Superior temporal gyrus (tissue), 1 donor: ENCODE results near the gene BZW1.
"Not testable (repeated sequence)": the region's sequence is repeated elsewhere in the genome, so short reads cannot be mapped to it uniquely, and the experiment has no call there.

Experiments
- DNase-seq: peaks from one replicate; pipeline ENCODE4 v3.0.0-alpha.2; 2016; ENCODE audit errors: extremely low spot score

BZW1 gene

DNA sequence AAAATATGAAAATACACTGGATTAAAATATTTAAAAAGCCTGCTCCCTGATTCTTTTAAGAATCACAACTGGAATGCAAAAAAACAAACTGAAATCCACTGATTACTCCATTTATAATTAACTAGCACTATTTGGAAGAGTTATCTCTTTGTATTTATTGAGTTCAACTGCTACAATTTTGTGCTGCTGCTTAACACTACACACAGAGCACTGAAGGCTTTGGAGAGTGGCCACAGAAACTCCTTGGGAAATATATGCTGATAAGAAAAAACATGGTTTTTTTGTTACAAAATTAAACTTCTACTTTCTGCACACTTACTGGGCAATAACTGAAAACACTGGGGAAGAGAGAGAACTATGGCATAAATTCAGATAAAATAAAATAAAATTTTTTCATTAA, 19.8 kb upstream of the BZW1 start:
- DNase-seq = no peak

DNA sequence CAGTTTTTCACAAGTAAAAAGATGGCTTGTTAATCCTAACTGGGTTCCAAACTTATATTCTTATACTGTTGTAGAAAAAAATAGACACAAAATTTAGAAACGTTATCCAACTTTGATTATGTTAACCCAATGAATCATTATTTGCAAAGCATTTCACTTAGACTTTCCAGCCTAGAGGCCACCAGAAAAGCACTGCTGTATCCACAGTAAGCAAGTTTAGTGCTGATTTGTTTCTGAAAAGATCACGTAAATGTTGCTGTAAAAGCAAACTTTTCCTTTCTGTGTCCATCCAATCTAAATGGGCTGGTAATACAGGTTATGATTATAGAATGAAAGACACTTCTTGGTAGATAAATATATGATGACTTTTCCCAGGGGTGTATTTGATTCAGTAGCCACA, 17.6 kb upstream of the BZW1 start:
- DNase-seq = no peak

DNA sequence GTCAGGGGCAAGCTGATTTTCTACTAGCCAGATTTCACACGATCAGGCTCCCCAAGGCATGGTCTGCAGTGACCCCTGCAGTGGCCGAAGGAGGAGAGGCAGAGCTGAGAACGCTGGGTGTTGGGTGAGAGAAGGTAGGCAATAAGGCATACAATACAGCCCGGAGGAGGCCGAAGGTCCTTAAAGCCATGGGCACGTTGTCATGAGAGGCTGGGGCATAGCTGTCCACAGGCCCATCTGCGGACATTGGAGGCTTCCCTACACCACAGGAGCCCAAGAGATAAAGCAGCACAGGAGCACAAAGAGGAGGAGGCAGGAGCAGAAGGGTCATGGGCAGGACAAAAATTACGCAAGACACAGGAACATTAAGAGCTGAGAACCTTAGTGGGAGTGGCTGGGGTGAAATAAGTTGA, 16.7 kb upstream of the BZW1 start:
- DNase-seq = no peak

DNA sequence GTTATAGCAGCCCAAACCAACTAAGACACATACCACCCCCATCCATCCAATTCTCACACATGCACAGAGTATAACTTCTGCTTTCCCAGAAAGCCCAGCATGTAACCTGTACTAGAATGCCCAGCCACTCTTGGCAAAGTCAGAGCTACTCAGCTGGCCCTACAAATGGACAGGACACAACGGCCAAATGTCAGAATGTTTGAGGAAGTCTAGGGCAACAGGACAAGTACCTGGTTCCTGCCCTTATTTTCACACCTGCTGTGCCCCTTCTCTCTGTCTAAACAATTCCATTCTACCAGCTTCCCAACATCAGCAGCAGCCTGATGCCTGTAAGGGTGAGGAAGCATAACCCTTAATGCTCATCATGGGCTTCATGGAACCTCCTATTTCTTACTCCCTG, 15.1 kb upstream of the BZW1 start:
- DNase-seq = no peak

DNA sequence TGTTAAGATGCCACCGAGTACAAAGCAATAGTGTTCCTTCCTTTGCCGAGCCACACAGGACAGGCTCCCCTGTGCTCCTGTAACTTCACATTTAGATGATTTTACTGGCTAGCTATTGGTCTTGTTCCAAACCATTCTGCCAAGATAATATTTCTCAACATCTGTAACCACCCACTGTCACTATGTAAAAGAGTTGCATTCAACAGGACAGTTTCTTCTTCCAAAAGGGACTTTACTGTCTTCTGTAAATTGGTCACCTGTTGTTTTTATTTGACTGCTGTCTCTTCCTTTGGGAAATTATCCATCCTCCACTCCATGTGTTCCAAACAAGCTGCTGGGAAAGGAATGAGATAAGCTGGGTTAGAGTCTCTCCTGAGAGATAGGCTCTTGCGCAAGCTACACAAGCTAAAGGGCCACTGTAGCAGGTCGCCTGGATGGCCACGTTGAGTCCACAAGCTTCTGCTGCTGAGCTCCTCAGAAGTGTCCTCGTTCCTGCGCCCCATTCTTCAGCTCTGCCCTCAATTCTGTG, 14.4 kb upstream of the BZW1 start:
- DNase-seq = no peak

DNA sequence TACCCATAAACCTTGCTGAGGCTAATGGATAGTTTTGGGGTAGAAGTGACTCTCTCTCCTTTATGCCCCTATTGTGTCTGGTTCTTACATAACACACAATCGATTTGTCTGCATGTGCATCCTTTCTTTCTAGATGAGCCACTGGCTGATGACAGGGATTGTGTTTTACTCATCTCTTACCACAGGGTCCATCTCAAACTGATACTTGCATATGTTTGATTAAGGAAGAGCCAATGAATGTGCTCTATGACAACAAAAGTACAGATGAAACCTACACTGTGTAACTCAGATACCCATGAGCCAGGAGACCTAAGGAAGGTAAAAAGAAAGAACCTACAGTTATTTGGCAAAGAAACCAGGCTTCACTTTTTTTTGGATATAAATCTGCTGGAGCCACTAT, 13.2 kb upstream of the BZW1 start:
- DNase-seq = no peak

DNA sequence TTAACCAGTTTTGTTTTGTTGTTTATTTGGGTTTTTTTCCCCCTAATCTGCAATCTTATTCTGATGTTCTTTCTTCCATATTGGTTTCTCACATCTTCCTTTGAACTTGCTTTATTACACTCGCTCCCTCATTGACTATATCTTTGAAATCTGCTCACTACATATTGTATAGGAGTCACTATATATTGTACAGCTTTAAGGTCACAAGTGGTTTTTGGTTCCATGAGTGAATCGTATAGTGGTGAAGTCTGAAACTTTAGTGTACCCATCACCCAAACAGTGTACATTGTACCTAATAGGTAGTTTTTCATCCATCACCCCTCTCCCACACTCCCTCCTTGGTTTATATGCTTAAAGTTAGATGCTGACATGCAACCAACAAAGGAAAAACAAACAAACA, 11.3 kb upstream of the BZW1 start:
- no peak for DNase-seq

DNA sequence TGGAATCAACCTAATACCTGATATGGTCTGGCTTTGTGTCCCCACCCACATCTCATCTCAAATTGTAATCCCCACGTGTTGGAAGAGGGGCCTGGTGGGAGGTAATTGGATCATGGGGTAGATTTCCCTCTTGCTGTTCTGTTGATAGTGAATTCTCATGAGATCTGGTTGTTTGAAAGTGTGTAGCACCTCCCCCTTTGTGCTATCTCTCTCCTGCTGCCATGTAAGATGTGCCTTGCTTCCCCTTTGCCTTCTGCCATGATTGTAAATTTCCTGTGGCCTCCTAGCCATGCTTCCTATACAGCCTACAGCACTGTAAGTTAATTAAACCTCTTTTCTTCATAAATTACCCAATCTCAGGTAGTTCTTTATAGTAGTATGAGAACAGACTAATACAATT, 10.3 kb upstream of the BZW1 start:
- not testable (repeated sequence) for DNase-seq

DNA sequence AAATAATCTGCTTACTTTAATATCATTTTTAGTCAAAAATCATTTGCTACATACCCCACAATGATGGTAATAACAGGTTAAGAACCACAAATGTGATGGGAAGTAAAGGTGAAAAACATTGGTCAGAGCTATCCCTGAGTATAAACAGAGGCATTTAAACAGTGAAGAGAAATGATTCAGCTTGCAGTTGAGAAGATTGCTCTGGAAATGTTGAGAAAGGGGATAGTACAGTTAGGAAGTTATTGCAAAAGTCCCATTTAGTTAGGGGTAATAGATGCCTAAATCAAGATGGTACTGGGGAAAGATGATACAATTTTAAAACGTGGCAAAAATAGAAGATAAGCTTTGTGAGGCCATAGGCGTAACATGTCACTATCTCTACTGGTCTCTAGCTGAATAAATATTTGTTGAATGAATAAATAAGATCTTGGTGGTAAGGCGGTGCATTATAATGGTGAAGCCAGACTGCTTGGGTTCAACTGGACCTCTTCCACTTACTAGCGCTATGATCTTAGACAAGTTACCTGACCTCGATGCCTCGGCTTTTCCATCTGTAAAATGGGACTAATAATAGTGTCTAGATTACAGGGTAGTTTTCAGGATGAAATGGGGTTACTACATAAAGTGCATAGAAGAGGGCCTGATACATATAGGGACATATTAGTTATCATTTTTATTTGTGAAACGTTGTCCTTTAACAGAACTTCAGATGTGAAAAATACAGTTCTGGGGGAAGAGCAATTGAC, 2.0 kb upstream of the BZW1 start:
- no peak for DNase-seq

DNA sequence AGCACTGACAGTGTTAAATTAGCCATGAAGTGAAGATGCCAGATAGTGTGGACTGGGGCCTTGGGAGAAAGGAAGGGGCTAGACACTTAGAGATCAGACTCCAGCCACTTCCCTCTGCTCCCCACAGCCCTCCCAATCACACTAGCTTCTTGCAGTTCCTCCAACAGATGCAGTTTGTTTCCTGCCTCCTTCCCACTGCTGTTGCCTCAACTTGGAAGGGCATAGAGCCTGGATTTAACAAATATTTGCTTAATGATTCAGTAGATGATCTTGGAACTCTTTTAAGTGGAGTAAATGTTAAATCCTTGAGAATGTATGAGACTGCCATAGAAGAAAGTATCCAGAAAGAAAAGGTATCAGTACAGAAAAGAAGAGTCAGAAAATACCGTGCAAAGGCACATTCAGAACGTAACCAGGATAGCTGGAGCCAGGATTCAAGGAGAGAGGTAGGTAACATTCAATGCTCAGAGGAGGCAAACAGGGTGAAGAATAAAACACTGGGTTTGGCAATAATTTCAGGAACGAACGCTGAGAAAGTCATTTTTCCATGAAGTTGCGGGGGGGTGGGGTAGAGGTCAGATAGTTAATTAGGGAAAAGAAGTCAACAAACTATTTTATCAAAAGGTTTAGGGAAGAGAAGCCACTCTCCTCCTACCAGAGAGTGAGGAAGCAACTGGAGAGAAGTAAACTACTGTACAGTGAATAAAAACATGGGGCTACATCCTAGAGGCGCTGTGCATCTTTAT, 1.3 kb upstream of the BZW1 start:
- no peak for DNase-seq

DNA sequence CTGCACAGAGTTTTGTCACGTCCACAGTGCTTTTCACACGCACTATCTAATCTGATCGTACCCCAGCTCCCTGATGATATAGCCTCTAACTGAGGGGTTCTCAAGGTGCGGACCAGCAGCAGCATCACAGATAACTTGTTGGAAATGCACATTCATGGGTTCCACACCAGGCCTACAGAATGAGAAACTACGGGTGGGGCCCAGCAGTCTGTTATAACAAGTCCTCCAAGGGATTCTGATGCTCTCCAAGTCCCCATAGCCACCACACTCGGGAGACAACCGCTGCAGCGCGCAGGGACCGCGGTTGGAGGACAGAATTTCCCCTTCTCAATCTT, 745 bp upstream of the BZW1 start:
- DNase-seq = no peak

DNA sequence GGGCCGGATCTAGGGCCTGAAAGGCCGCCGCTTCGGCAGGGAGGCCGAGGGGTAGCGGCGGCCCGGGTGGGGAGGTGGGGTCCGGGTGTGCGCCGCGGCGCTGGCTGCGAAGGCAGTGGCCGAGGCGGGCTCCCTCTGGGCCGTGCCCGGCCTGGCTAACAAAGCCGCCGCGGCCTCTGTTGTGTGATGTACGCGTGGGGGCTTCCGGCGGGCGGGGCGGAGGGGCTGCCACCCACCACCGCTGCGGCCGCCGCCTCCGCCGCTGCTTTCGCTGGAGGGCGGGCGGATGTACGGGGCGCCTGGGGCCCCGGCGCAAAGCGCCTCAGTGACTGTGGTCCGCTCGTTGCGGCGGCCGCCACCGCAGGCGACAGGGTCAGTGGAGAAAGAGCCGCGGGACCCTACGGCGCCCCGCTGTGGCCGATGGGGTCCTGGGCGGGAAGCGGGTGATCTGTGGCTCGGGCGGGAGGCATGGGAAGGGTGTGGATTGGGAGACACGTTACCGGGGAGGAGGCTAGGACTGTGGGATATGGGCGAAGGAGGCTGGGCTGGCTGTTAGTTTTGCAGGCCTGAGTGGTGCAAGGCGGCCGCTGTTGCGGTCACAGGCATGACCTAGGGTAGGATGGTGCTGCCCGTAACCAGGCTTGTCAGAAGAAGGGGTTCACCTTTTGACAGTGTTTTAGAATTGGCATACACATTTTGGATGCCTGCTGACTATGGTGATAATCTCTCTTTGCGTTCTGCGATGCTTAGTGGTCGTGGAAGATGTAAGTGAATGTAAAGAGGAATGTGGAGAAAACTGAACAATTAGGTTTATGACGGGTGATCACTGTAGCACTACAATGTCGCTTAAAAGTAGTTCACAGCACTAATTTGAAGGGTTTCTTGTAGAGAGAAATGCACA, 662 bp downstream of the BZW1 start:
- DNase-seq = peak; percentile 61

DNA sequence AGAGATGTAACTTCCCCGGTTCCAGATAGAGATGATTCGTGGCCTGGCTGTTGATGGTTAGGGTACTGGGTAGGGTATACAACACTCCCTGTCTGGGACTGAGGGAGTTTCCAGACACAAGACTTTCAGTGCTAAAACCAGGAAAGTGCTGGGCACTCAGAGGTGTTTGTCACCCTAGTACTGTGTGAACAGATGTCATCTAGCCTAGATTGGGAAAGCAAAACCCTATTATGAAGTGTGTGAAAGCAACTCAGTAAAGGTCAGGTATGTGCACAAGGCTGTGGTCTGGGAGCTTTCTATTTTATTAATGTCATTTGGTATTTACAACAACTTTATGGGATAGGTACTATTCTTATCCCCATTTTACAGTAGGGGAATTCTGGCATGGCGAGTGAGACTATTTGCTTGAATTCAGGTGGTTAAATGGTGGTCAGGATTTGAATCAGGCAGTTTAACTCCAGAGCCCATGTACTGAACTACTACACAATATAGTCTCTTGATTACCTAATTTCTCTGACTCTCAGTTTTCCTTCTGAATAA, 2.6 kb downstream of the BZW1 start:
- no peak for DNase-seq

DNA sequence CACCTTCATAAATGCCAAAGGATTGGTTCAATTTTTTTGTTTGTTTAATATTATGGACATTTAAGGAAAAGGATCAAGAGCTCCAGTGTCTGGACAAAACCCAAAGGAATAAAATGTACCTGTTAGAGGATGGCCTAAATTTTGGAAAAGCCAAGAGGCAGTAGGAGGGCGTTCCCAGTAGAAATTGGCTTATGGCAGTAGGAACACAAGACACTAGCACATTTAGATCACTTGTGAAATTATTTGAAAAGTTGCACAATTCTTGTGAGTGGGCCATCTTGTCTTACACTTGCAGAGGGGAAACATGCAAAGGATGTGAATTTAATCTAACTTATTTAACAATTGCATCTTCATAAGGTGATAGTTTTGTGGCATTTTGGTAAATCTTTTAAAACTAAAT, 3.2 kb downstream of the BZW1 start:
- no peak for DNase-seq

DNA sequence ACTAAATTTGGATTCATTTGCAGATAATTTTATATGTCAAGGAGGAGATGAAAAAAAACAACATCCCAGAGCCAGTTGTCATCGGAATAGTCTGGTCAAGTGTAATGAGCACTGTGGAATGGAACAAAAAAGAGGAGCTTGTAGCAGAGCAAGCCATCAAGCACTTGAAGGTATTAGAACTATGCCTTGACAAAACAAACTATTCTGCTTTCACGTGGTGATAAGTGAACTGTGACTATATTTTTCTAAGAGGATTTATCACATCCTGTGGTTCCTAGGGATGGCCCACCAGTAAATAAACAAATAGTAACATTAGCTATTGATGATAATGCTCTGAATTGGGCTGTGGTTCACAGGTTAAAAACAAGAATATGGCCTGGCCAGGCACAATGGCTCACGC, 7.0 kb downstream of the BZW1 start:
- not testable (repeated sequence) for DNase-seq

DNA sequence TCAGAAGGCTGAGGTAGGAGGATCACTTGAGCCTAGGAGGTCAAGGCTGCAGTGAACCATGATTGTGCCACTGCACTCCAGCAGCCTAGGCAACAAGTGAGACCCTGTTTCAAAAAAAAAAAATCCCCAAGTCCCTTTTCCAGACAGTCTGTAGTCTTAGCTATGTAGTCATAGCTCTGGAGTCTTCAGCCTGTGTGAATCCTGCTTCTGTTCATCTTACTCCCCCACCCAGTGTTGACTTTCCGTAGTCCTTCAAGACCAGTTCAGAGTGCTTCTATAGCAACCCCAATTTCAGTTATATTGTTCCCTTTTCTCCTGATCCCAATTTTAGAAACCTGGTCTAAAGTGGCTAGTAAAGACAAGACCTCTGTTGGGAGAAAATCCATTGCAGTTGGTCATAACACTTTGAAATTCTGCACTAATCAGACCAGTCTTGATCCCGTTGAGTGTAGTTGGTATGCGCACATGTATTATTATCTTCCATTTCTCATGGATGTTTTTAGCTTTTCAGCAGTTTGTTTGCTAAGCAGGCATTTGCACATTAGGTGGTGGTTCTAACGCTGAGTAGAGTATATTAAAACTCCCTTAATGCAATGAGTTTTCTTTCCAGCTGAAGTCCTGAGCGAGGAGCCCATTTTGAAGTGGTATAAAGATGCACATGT, 9.0 kb downstream of the BZW1 start:
- DNase-seq = no peak

DNA sequence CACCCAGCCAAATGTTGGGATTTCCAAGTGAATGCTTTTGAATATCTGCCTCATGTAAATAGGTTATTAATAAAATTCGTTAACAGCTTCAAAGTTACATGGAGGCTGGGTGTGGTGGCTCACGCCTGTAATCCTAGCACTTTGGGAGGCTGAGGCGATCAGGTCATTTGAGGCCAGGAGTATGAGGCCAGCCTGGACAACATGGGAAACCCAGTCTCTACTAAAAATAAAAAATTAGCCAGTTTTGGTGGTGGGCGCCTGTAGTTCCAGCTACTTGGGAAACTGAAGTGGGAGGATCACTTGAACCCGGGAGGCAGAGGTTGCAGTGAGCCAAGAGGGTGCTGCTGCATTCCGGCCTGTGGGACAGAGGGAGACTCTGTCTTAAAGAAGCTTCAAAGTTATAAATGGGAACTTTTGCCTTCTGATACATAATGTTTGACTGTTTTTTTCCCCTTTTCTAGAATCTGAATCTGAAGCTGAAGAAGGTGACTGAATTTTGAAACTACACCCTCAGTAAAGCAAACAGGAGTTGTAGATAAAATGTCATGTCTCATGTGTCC, 10.1 kb downstream of the BZW1 start:
- no peak for DNase-seq

DNA sequence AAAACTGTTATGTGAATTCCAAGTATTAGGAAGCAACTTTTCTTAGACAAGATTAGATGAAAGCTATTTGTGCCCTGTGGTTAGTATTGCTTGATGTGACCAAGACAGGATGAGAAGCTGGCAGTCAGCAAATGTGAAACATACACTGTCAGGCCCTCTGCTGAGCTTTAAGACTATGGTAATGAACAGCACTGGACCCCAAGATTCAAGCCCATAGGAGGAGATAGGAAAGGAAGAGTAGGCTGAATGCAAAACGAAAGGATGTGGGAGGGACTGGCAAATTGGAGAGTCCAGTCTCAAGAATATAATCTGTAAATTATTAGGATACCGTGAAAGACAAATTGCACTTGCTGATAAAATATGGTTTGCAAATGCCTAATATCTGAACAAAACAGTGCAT, 16.4 kb downstream of the BZW1 start:
- no peak for DNase-seq

DNA sequence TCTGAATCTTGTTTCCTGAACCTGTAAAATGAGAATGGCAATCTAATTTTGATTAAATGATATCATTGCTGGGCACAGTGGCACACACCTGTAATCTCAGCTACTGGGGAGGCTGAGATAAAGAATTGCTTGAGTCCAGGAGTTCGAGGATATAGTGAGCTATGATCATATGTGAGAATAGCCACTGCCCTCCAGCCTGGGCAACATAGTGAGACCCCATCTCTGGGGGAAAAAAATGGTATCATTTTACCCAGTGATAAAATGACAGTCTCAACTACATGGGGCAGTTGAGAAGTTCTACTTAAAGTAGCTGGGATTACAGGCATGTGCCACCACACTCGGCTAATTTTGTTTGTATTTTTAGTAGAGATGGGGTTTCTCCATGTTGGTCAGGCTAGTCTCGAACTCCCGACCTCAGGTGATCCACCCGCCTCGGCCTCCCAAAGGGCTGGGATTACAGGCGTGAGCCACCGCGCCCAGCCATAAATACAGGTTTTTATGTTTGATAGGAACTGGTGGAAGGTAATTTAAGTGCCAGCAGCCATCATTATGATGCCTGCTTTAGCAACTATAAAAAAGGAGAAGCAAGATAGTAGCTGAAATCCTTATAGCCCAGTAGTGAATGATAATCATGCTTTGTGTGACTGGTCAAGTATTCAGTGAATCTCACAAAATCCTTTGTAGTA, 17.0 kb downstream of the BZW1 start:
- DNase-seq = no peak

DNA sequence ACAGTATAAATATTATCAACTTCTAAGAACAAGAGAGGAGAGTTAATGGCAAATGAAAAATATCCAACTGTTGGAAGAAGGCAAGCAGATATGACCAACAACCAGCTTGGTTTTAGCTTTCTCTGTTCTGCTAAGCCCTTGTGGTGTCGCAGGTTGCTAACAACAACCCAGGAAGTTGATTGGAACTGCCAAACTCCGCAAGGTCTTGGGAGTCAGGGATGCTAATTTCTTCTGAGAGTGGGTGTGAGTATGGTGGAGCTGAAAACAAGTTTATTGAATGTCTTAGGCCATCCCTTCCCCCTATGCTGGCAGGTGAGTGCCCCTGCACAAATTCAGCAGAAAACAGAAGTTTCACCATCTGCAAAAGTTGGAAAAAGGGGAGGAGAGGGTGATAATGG, 17.5 kb downstream of the BZW1 start:
- no peak for DNase-seq

DNA sequence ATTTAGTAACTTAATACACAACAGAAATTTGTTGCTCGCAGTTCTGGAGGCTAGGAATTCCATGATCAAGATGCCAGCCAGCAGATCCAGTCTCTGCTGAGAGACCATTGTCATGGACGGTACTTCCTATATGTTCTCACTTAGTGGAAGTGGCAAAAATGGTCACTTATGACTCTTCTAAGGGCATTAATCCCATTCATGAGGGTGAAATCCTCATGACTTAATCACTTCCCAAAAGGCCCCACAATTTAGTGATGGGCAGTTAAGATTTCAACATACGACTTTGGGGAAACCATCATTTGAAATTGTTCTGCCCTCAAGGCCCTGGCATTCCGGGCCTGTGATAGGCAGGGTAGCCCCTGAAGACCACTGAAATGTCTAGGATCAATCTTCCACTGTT, 23.0 kb downstream of the BZW1 start:
- DNase-seq = no peak
